H1 (cell line): ENCODE results near the gene GHRH. TPM values are rescaled to one million over a fixed set of nuclear protein-coding genes. Genes with fewer than 3 reads are reported as not detected.

ENCODE experiments used
- CBX8 ChIP-seq: fragments of 300-800, 300-1000 bp; sonication (generic); IDR thresholded peaks from 2 replicates; pipeline ENCODE4 v1.7.1; 2016; ENCODE audit warnings: low read depth, low read length, borderline replicate concordance
- CHD1 ChIP-seq: IDR thresholded peaks from 2 replicates; pipeline ENCODE4 v1.6.1; 2012; ENCODE audit warnings: low read depth, low read length, improper control_type of control experiment
- HDAC6 ChIP-seq: IDR thresholded peaks from one replicate; pipeline ENCODE4 v1.7.1; 2012; ENCODE audit warnings: low read depth, mild to moderate bottlenecking, inconsistent platforms, low read length, moderate library complexity
- JUN ChIP-seq: IDR thresholded peaks from 2 replicates; pipeline ENCODE4 v1.6.1; 2011; ENCODE audit warnings: low read depth, mild to moderate bottlenecking, improper control_type of control experiment, low read length
- KDM1A ChIP-seq: fragments of 200-600, 300-600 bp; sonication (generic); IDR thresholded peaks from 2 replicates; pipeline ENCODE4 v1.7.1; 2016; ENCODE audit warnings: mild to moderate bottlenecking, low read length, borderline replicate concordance
- KDM4A ChIP-seq: IDR thresholded peaks from one replicate; pipeline ENCODE4 v1.7.1; 2012; ENCODE audit warnings: low read depth, mild to moderate bottlenecking, moderate library complexity, low read length, inconsistent platforms; ENCODE audit not compliant: severe bottlenecking
- NANOG ChIP-seq: IDR thresholded peaks from 2 replicates; pipeline ENCODE4 v1.6.1; 2011; ENCODE audit warnings: low read length, low read depth, mild to moderate bottlenecking, inconsistent platforms; ENCODE audit not compliant: insufficient read depth, poor library complexity, severe bottlenecking
- PHF8 ChIP-seq: fragments of 200-600 bp; sonication (generic); conservative IDR thresholded peaks from 2 replicates; pipeline ENCODE4 v1.7.1; 2012; ENCODE audit warnings: low read depth, mild to moderate bottlenecking, inconsistent platforms, low read length, moderate library complexity
- SAP30 ChIP-seq: fragments of 300-600 bp; sonication (generic); IDR thresholded peaks from 2 replicates; pipeline ENCODE4 v1.7.1; 2012; ENCODE audit warnings: low read length, moderate library complexity, mild to moderate bottlenecking, inconsistent platforms; ENCODE audit not compliant: insufficient read depth, insufficient replicate concordance
- SIRT6 ChIP-seq: IDR thresholded peaks from one replicate; pipeline ENCODE4 v1.7.1; 2012; ENCODE audit warnings: low read length, inconsistent platforms
- TEAD4 ChIP-seq: IDR thresholded peaks from 2 replicates; pipeline ENCODE4 v1.6.1; 2012; ENCODE audit warnings: low read depth, low read length, inconsistent platforms, mixed read lengths
- polyA plus RNA-seq, 7 experiments: library from polyadenylated mRNA; depleted of rRNA in 3 of 7; stranded (reverse) in 5 of 7; unstranded in 2 of 7; fragments of >200 nt in 5 of 7; fragments of 200-250 nt in 2 of 7; gene quantifications; 1 replicate in 5 of 7; 2 replicates in 1 of 7; 4 replicates in 1 of 7; pipeline versions ENCODE4 v1.2.1 to v1.2.3, GENCODE V29; 2011 to 2013; ENCODE audit warnings: missing spikeins in 2 of 7, mixed read lengths in 2 of 7
- total RNA-seq: library from RNA; stranded (reverse); fragmentation: NEBNext Ultra II Directional; extraction: Animal tissue kit (Norgen Biotek cat#: 25700); gene quantifications from 2 replicates; pipeline ENCODE4 v1.2.1, GENCODE V29; 2021
- TF ChIP-seq, protein P1 (sequence below): fragments of 300-600 bp; sonication (generic); IDR thresholded peaks from 2 replicates; pipeline ENCODE4 v1.7.1; 2012; ENCODE audit warnings: low read length, moderate library complexity, mild to moderate bottlenecking, inconsistent platforms; ENCODE audit not compliant: insufficient replicate concordance

Gene GHRH
- total and polyA plus RNA-seq, 2 of the 8 experiments (the other 6 are each of a cell fraction or from before 2014, with no cell fraction given) = not detected

GRCh38 chr20:37225146-37225545 is 36.5 kb downstream of the GHRH start (continued):
- TF ChIP-seq, protein P1, sequence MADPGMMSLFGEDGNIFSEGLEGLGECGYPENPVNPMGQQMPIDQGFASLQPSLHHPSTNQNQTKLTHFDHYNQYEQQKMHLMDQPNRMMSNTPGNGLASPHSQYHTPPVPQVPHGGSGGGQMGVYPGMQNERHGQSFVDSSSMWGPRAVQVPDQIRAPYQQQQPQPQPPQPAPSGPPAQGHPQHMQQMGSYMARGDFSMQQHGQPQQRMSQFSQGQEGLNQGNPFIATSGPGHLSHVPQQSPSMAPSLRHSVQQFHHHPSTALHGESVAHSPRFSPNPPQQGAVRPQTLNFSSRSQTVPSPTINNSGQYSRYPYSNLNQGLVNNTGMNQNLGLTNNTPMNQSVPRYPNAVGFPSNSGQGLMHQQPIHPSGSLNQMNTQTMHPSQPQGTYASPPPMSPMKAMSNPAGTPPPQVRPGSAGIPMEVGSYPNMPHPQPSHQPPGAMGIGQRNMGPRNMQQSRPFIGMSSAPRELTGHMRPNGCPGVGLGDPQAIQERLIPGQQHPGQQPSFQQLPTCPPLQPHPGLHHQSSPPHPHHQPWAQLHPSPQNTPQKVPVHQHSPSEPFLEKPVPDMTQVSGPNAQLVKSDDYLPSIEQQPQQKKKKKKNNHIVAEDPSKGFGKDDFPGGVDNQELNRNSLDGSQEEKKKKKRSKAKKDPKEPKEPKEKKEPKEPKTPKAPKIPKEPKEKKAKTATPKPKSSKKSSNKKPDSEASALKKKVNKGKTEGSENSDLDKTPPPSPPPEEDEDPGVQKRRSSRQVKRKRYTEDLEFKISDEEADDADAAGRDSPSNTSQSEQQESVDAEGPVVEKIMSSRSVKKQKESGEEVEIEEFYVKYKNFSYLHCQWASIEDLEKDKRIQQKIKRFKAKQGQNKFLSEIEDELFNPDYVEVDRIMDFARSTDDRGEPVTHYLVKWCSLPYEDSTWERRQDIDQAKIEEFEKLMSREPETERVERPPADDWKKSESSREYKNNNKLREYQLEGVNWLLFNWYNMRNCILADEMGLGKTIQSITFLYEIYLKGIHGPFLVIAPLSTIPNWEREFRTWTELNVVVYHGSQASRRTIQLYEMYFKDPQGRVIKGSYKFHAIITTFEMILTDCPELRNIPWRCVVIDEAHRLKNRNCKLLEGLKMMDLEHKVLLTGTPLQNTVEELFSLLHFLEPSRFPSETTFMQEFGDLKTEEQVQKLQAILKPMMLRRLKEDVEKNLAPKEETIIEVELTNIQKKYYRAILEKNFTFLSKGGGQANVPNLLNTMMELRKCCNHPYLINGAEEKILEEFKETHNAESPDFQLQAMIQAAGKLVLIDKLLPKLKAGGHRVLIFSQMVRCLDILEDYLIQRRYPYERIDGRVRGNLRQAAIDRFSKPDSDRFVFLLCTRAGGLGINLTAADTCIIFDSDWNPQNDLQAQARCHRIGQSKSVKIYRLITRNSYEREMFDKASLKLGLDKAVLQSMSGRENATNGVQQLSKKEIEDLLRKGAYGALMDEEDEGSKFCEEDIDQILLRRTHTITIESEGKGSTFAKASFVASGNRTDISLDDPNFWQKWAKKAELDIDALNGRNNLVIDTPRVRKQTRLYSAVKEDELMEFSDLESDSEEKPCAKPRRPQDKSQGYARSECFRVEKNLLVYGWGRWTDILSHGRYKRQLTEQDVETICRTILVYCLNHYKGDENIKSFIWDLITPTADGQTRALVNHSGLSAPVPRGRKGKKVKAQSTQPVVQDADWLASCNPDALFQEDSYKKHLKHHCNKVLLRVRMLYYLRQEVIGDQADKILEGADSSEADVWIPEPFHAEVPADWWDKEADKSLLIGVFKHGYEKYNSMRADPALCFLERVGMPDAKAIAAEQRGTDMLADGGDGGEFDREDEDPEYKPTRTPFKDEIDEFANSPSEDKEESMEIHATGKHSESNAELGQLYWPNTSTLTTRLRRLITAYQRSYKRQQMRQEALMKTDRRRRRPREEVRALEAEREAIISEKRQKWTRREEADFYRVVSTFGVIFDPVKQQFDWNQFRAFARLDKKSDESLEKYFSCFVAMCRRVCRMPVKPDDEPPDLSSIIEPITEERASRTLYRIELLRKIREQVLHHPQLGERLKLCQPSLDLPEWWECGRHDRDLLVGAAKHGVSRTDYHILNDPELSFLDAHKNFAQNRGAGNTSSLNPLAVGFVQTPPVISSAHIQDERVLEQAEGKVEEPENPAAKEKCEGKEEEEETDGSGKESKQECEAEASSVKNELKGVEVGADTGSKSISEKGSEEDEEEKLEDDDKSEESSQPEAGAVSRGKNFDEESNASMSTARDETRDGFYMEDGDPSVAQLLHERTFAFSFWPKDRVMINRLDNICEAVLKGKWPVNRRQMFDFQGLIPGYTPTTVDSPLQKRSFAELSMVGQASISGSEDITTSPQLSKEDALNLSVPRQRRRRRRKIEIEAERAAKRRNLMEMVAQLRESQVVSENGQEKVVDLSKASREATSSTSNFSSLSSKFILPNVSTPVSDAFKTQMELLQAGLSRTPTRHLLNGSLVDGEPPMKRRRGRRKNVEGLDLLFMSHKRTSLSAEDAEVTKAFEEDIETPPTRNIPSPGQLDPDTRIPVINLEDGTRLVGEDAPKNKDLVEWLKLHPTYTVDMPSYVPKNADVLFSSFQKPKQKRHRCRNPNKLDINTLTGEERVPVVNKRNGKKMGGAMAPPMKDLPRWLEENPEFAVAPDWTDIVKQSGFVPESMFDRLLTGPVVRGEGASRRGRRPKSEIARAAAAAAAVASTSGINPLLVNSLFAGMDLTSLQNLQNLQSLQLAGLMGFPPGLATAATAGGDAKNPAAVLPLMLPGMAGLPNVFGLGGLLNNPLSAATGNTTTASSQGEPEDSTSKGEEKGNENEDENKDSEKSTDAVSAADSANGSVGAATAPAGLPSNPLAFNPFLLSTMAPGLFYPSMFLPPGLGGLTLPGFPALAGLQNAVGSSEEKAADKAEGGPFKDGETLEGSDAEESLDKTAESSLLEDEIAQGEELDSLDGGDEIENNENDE = no peak
- no peak for TF ChIP-seq KDM1A
- no peak for TF ChIP-seq NANOG
- no peak for TF ChIP-seq HDAC6
- no peak for TF ChIP-seq KDM4A
- no peak for TF ChIP-seq CHD1
- TF ChIP-seq SAP30 = no peak
- no peak for TF ChIP-seq SIRT6
- no peak for TF ChIP-seq PHF8
- no peak for TF ChIP-seq JUN
- no peak for TF ChIP-seq TEAD4
- TF ChIP-seq CBX8 = no peak
